IPS-11a (cell line): Measurements from ENCODE around the gene SMC1B.
A peak's percentile ranks its signal among the peaks of the same experiment; 100 is the strongest.
"Not testable (repeated sequence)": the region's sequence is repeated elsewhere in the genome, so short reads cannot be mapped to it uniquely, and the experiment has no call there.

Experiments used
- H3K4me3 ChIP-seq: one replicate; pipeline ENCODE4 v1.5.1; 2013; ENCODE audit warnings: low read depth, low read length, control low read depth

Gene SMC1B, protein sequence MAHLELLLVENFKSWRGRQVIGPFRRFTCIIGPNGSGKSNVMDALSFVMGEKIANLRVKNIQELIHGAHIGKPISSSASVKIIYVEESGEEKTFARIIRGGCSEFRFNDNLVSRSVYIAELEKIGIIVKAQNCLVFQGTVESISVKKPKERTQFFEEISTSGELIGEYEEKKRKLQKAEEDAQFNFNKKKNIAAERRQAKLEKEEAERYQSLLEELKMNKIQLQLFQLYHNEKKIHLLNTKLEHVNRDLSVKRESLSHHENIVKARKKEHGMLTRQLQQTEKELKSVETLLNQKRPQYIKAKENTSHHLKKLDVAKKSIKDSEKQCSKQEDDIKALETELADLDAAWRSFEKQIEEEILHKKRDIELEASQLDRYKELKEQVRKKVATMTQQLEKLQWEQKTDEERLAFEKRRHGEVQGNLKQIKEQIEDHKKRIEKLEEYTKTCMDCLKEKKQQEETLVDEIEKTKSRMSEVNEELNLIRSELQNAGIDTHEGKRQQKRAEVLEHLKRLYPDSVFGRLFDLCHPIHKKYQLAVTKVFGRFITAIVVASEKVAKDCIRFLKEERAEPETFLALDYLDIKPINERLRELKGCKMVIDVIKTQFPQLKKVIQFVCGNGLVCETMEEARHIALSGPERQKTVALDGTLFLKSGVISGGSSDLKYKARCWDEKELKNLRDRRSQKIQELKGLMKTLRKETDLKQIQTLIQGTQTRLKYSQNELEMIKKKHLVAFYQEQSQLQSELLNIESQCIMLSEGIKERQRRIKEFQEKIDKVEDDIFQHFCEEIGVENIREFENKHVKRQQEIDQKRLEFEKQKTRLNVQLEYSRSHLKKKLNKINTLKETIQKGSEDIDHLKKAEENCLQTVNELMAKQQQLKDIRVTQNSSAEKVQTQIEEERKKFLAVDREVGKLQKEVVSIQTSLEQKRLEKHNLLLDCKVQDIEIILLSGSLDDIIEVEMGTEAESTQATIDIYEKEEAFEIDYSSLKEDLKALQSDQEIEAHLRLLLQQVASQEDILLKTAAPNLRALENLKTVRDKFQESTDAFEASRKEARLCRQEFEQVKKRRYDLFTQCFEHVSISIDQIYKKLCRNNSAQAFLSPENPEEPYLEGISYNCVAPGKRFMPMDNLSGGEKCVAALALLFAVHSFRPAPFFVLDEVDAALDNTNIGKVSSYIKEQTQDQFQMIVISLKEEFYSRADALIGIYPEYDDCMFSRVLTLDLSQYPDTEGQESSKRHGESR

DNA sequence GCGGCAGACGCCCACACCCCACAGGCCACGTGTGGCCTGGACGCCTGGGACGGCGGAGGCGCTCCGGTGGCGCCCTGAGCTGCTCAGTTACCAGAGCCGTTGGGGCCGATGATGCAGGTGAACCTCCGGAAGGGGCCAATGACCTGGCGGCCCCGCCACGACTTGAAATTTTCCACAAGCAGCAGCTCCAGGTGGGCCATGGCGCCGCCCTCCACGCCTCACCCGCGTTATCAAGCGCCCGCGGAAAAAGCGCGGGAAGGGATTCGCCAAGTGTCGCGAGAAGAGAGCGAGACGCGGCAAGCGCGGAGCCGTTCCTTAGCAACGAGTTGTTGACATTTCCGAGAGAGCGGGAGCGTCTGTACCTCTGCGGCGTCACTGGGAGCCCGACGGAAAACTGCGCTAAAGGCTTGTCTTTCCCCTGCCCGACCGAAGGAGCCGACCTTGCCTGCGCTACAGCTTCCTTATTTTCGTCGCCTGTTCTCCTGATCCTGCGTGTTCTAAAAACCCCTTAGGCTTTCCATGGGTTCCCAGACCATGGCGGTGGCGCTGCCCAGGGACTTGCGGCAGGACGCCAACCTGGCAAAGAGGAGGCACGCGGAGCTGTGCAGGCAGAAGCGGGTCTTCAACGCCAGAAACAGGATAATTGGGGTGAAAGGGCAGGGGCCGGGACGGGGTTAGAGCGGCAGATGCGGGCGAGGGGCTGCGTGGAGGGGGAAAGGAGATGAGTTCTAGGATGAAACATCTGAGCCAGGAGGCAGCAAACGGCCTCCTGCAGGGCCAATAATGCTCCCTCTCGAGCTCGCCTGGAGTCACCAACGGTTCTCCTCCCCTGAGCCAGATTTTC, at the start of gene SMC1B, which contains the start of gene RIBC2:
TSS of gene SMC1B (minus strand) at position 232 of the 844 bp plus-strand sequence. CDS start at position 200, 32 bp downstream.
TSS of gene RIBC2 (plus strand) at position 326 of the 844 bp plus-strand sequence. CDS start at position 520, 194 bp downstream.
- peak within 1 kb of the TSS; percentile 51 for H3K4me3 ChIP-seq

- H3K4me3 ChIP-seq: no peak overlapping the region
Measured at GRCh38 chr22:45462034-45462655, 48.7 kb upstream of the SMC1B start.

DNA sequence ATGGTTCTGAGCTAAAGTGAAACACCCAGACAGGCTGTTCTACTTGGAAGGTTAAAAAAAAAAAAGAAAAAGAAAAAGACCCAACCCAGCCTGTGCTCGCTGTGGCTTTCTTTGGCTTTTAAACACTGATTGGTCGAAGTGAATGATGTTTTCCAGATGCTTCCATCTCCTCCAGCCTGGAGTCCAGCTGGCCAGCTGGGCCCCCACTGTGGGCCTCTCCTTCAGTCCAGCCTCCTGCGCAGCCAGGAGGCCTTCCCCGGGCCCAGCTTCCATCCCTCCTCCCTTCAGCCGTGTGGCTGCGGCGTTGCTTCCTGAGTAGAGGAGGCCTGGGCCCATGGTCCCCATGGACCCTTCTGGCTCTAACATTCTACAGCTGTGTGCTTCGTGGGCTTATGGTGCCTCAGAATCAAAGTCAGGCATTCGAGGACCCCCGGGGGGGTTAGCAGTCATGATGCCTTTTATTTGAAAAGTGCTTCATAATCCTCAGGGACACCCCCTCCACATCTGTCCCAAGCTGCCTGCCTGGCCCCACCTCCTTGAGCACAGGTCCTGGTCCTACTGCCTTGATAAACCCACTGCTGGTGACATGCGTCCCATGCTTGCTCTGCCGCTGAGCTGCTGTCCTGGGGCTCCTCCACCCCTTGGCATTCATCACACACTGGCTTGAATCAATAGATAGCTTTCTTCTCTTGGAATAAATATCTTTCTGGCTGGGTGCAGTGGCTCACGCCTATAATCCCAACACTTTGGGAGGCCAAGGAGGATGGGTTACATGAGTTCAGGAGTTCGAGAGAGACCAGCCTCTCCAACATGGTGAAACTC, 47.1 kb upstream of the SMC1B start:
- no peak overlapping the region for H3K4me3 ChIP-seq

GRCh38 chr22:45459235-45459634, 45.8 kb upstream of the SMC1B start:
- H3K4me3 ChIP-seq: no peak overlapping the region

DNA sequence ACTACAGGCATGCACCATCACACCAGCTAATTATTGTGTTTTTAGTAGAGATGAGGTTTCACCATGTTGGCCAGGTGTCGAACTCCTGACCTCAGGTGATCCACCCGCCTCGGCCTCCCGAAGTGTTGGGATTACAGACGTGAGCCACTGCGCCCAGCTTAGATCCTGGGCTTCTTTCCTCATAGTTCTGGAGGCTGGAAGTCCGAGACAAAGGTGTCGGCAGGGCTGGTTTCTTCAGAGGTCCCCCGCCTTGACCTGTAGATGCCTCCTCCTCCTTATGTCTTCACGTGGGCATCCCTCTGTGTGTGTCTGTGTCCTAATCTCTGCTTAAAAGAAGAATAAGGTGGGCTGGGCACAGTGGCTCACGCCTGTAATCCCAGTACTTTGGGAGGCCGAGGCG, 45.1 kb upstream of the SMC1B start:
- no peak overlapping the region for H3K4me3 ChIP-seq

DNA sequence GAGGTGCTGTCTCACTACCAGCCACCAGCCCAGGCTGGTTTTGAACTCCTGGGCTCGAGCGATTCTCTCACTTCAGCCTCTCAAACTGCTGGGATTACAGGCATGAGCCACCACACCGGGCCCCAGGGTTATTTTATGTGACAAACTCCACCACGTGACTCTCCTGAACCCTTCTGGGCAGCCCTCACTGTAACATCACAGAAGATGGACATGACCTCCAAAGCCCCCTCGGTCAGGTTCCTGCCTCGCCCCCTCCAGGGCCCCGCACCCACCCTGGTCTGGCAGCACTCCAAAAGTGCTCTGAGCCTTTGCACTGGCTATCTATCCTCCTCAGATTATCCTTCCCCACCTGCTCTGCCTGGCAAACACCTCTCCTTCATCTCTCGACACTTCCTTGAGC, 43.4 kb upstream of the SMC1B start:
- no peak overlapping the region for H3K4me3 ChIP-seq

GRCh38 chr22:45455621-45456020, 42.2 kb upstream of the SMC1B start:
- H3K4me3 ChIP-seq: no peak overlapping the region

- H3K4me3 ChIP-seq: no peak overlapping the region
Measured at GRCh38 chr22:45455212-45455611, 41.8 kb upstream of the SMC1B start.

- no peak overlapping the region for H3K4me3 ChIP-seq
Measured at GRCh38 chr22:45454275-45454674, 40.9 kb upstream of the SMC1B start.

- no peak overlapping the region for H3K4me3 ChIP-seq
Measured at GRCh38 chr22:45453764-45454163, 40.4 kb upstream of the SMC1B start.

DNA sequence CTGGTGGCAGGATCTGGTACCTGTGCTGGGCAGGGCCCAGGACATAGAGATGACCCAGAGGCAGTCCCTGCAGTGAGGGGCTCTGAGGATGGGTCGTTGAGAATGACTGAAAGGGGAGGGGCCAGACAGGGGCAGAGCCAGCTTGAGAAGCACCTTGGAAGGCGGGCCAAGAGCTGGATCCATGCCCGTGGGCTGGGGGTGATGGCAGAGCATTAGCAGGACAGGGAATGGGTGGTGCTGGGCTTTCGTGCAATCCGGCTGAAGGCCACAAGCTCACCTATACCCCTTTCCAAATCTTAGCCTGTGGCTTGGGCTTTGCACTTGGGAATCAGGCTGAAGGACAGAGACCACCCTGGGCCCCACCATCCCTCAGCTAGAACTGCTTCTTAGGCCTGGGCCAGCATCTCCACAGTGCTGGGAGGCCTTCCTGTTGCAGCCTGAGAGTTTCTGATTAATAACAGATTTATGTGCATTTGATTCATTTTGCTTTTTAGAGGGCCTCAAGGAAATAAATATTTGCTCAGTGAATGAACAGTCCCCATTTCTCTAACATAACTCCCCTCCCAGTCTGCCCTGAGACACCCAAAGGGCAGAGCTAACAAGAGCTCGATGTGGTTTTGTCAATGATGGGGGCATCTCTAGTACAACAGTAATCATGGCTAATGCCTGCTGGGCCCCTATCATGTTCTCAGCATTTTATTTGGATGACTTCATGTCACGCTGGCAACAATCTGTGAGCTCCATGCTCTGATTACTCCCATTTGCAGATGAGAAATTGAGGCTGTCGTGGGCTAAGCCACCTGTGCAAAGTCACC, 39.4 kb upstream of the SMC1B start:
- no peak overlapping the region for H3K4me3 ChIP-seq

- no peak overlapping the region for H3K4me3 ChIP-seq
Measured at GRCh38 chr22:45451972-45452371, 38.6 kb upstream of the SMC1B start.

DNA sequence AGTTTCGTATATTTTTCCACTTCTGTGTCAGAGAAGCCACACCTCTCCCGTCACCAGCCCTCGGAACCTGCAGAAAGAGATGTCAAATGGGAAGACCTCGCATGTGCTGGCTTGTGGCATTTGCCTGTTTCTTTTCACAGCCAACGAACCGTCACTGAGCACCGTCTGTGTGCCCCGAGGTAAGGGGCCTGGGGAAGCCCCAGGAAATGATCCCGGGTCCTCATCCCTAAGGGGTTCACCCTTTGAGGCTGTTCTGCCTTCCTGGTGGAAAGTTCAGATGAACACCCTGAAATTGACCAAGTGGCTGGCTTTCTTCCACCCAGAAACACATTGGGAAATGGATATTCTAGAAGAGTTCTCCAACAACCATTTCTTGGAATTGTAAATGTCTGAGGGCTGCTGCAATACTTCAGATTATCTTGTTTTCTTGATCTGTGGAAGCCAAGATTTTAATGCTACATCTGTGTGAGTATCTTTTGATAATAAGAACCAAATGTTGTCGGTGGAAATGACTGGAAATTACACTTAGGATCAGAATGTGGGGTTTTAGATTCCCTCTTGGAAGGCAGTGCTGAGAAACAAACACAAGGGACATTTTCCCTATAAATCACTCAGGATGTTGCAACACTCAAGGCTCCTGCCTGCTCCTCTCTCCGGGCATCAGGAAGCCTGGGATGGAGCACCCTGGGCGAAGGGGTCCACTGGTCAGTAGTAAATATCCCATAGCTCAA, 37.7 kb upstream of the SMC1B start:
- H3K4me3 ChIP-seq: no peak overlapping the region

DNA sequence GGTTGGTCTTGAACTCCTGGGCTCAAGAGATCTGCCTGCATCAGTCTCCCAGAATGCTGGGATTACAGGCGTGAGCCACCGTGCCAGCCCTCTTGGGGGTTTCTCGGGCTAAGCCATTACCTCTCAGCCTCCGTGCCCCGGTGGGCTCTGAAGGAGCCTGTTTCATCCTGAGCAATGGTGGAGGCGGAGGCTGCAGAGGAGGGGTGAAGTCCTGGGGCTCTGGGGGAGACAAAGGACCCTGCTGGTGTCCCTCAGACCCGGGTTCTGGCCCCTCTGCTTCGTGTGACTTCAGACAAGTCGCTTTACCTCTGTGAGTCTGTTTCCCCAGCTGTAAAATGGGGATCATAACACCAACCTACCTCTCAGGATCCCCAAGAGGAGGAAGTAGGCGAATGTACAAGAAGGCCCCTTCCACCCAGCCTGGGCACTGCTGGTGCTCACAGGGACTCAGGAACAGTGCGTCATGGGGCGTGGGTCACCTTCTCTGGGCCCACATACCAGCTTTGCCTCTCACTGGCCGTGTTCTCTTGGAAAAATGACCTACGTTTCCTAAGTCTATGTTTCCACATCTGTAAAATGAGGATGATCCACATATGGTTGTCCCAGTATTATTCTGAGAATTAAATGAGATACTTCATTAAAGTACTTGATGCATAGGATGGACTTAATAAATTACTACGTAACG, 36.8 kb upstream of the SMC1B start:
- no peak overlapping the region for H3K4me3 ChIP-seq

DNA sequence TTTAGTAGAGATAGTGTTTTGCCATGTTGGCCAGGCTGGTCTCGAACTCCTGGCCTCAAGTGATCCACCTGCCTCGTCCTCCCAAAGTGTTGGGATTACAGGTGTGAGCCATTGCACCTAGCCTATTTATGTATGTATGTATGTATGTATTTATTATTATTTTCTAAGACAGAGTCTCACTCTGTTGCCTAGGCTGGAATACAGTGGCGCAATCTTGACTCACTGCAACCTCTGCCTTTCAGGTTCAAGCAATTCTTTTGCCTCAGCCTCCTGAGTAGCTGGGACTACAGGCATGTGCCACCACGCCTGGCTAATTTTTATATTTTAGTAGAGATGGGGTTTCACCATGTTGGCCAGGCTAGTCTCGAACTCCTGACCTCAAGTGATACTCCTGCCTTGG, 36.0 kb upstream of the SMC1B start:
- H3K4me3 ChIP-seq: not testable (repeated sequence)

GRCh38 chr22:45448431-45448830, 35.0 kb upstream of the SMC1B start:
- no peak overlapping the region for H3K4me3 ChIP-seq

DNA sequence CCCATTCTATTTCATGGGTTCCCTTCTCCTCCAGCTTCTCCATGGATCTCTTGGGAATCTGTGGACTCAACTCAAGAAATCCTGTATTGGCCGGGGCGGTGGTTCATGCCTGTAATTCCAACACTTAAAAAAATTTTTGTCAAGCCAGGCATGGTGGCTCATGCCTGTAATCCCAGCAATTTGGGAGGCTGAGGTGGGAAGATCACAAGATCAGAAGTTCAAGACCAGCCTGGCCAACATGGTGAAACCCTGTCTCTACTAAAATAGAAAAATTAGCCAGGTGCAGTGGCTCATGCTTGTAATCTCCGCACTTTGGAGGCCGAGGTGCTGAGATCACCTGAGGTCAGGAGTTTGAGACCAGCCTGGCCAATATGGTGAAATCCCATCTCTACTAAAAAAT, 34.2 kb upstream of the SMC1B start:
- H3K4me3 ChIP-seq: not testable (repeated sequence)
